Measurements from ENCODE around the gene ALCAM. TPM values are rescaled to one million over a fixed set of nuclear protein-coding genes. Genes with fewer than 3 reads are reported as not detected.

Gene ALCAM
- total and polyA plus RNA-seq, 7 donors, result 0.42 to 1.5 (median 0.70) TPM

GRCh38 chr3:105347625-105348302 lies 18.9 kb upstream of the ALCAM start:
- no peaks in the 10 kb centered on the region for H3K36me3 ChIP-seq (ENCODE audit: insufficient read depth in 1 of 2, low read depth in 1 of 2)
- H3K27me3 ChIP-seq (ENCODE audit: insufficient read depth in 3 of 3, low read length in 2 of 3), result peaks cover 0 to 8% (median 5%) of the 10 kb centered on the region in 3 donors
- no peak for ATAC-seq
- intact Hi-C loops (cut with DNase I), result no loop called here
- TF ChIP-seq CTCF (IDR thresholded peaks at IDR 0.05), result no peak
- no peaks in the 10 kb centered on the region for H3K4me1 ChIP-seq
- WGBS, 3 donors, result 84 to 89% (median 88%) methylated on average over 3 of the region's 3 CpGs
- no peak overlapping the region for H3K27ac ChIP-seq
- H3K4me3 ChIP-seq, result no peak overlapping the region
- no peaks in the 10 kb centered on the region for H3K9me3 ChIP-seq
- DNase-seq, result no peak

- TF ChIP-seq CTCF (IDR thresholded peaks at IDR 0.05), result no peak
- intact Hi-C loops (cut with DNase I), result no loop called here
- 68 to 77% (median 69%) methylated on average over 1 of the region's 1 CpG for WGBS, 3 donors
- Histone ChIP-seq H3K27me3 (ENCODE audit: insufficient read depth in 3 of 3, low read length in 2 of 3) (peaks cover 0 to 9% (median 5%) of the 10 kb centered on the region in 3 donors), H3K4me3 (no peak overlapping the region), H3K4me1 (no peaks in the 10 kb centered on the region), H3K27ac (no peak overlapping the region), H3K9me3 (no peaks in the 10 kb centered on the region), H3K36me3 (ENCODE audit: insufficient read depth in 1 of 2, low read depth in 1 of 2) (no peaks in the 10 kb centered on the region)
- DNase-seq, result no peak
- ATAC-seq, result no peak
These were observed 18.4 kb upstream of the ALCAM start for GRCh38 chr3:105348307-105348706.

GRCh38 chr3:105349684-105350387 lies 16.9 kb upstream of the ALCAM start:
- ATAC-seq (no peak), DNase-seq (no peak)
- Histone ChIP-seq H3K27ac (no peak overlapping the region), H3K27me3 (ENCODE audit: insufficient read depth in 3 of 3, low read length in 2 of 3) (peaks cover 4 to 22% (median 10%) of the 10 kb centered on the region in 3 donors), H3K4me1 (no peaks in the 10 kb centered on the region), H3K36me3 (ENCODE audit: insufficient read depth in 1 of 2, low read depth in 1 of 2) (no peaks in the 10 kb centered on the region), H3K4me3 (no peak overlapping the region), H3K9me3 (no peaks in the 10 kb centered on the region)
- WGBS, 3 donors, result 32 to 57% (median 49%) methylated on average over 2 of the region's 2 CpGs
- intact Hi-C loops (cut with DNase I), result no loop called here
- no peak for TF ChIP-seq CTCF (IDR thresholded peaks at IDR 0.05)

- TF ChIP-seq CTCF (IDR thresholded peaks at IDR 0.05), result no peak
- 82 to 96% (median 86%) methylated on average over 2 of the region's 2 CpGs for WGBS, 3 donors
These were observed 14.9 kb upstream of the ALCAM start for GRCh38 chr3:105351821-105352220.

More at GRCh38 chr3:105351821-105352220, 14.9 kb upstream of the ALCAM start:
- intact Hi-C loops (cut with DNase I), result no loop called here
- DNase-seq (no peak), ATAC-seq (no peak)
- Histone ChIP-seq H3K36me3 (ENCODE audit: insufficient read depth in 1 of 2, low read depth in 1 of 2) (no peaks in the 10 kb centered on the region), H3K4me3 (no peak overlapping the region), H3K4me1 (no peaks in the 10 kb centered on the region), H3K27ac (no peak overlapping the region), H3K9me3 (no peaks in the 10 kb centered on the region), H3K27me3 (ENCODE audit: insufficient read depth in 3 of 3, low read length in 2 of 3) (peaks cover 4 to 27% (median 14%) of the 10 kb centered on the region in 3 donors)
